ENCODE data around the gene SLC41A3.

GRCh38 chr3:126052196-126053058, 31.5 kb downstream of the SLC41A3 start:
- TF ChIP-seq POLR2A (IDR thresholded peaks at IDR 0.05; ENCODE audit: low read depth, low read length) (no peak), POU2F2 (IDR thresholded peaks at IDR 0.05; ENCODE audit: low read depth, low read length) (no peak), POLR2AphosphoS5 (IDR thresholded peaks at IDR 0.05; ENCODE audit: low read depth, low read length) (no peak)
